H9 (cell line): ENCODE data around the gene TXLNG. TPM values are rescaled to one million over a fixed set of nuclear protein-coding genes. Genes with fewer than 3 reads are reported as not detected.
A peak's percentile ranks its signal among the peaks of the same experiment; 100 is the strongest.

Source experiments
- DNase-seq: peaks from one replicate; pipeline ENCODE4 v3.0.0-alpha.2; 2017
- H2AFZ ChIP-seq: one replicate; pipeline ENCODE4 v1.6.1; 2013; ENCODE audit warnings: mild to moderate bottlenecking, low read length, control low read depth, moderate library complexity
- H2AK5ac ChIP-seq: 2 replicates; pipeline ENCODE4 v1.6.1; 2013; ENCODE audit warnings: low read length, control low read depth, mixed read lengths; ENCODE audit not compliant: insufficient read length
- H2BK120ac ChIP-seq: one replicate; pipeline ENCODE4 v1.6.1; 2013; ENCODE audit warnings: low read depth, mild to moderate bottlenecking, low read length, control low read depth, inconsistent platforms; ENCODE audit not compliant: poor library complexity, severe bottlenecking
- H2BK12ac ChIP-seq: 2 replicates; pipeline ENCODE4 v1.6.1; 2013; ENCODE audit warnings: low read length, control low read depth, mixed read lengths, low read depth; ENCODE audit not compliant: insufficient read length
- H2BK15ac ChIP-seq: 2 replicates; pipeline ENCODE4 v1.6.1; 2013; ENCODE audit warnings: low read depth, low read length, control low read depth
- H2BK20ac ChIP-seq: one replicate; pipeline ENCODE4 v1.6.1; 2013; ENCODE audit warnings: low read depth, mild to moderate bottlenecking, low read length, control low read depth, inconsistent platforms; ENCODE audit not compliant: poor library complexity, severe bottlenecking
- H2BK5ac ChIP-seq: 2 replicates; pipeline ENCODE4 v1.6.1; 2013; ENCODE audit warnings: low read length, control low read depth, mixed read lengths; ENCODE audit not compliant: insufficient read length
- H3K14ac ChIP-seq: 2 replicates; pipeline ENCODE4 v1.6.1; 2013; ENCODE audit warnings: low read length, control low read depth; ENCODE audit not compliant: insufficient read depth
- H3K18ac ChIP-seq: 2 replicates; pipeline ENCODE4 v1.6.1; 2013; ENCODE audit warnings: low read depth, mild to moderate bottlenecking, mixed read lengths, low read length, control low read depth; ENCODE audit not compliant: insufficient read length
- H3K23ac ChIP-seq: 2 replicates; pipeline ENCODE4 v1.6.1; 2013; ENCODE audit warnings: low read length, control low read depth, mixed read lengths, low read depth; ENCODE audit not compliant: insufficient read length
- H3K23me2 ChIP-seq: 2 replicates; pipeline ENCODE4 v1.6.1; 2013; ENCODE audit warnings: low read depth, mild to moderate bottlenecking, mixed read lengths, low read length, control low read depth; ENCODE audit not compliant: insufficient read length, poor library complexity, severe bottlenecking
- H3K27ac ChIP-seq: 2 replicates; pipeline ENCODE4 v1.5.1; 2013; ENCODE audit warnings: low read length, control low read depth, mixed read lengths, low read depth; ENCODE audit not compliant: insufficient read length
- H3K27me3 ChIP-seq: 2 replicates; pipeline ENCODE4 v1.6.1; 2013; ENCODE audit warnings: low read length, control low read depth, inconsistent platforms; ENCODE audit not compliant: insufficient read depth
- H3K4ac ChIP-seq: 2 replicates; pipeline ENCODE4 v1.6.1; 2013; ENCODE audit warnings: low read depth, mild to moderate bottlenecking, control low read depth, inconsistent platforms, low read length, moderate library complexity
- H3K4me1 ChIP-seq: 2 replicates; pipeline ENCODE4 v1.6.1; 2013; ENCODE audit warnings: low read length, control low read depth, inconsistent platforms; ENCODE audit not compliant: insufficient read depth
- H3K4me2 ChIP-seq: 2 replicates; pipeline ENCODE4 v1.6.1; 2013; ENCODE audit warnings: low read length, control low read depth, mixed read lengths; ENCODE audit not compliant: insufficient read length, insufficient read depth
- H3K56ac ChIP-seq: 2 replicates; pipeline ENCODE4 v1.6.1; 2013; ENCODE audit warnings: low read depth, mild to moderate bottlenecking, mixed read lengths, low read length, control low read depth; ENCODE audit not compliant: insufficient read length
- H3K79me1 ChIP-seq: 2 replicates; pipeline ENCODE4 v1.6.1; 2013; ENCODE audit warnings: low read depth, mild to moderate bottlenecking, moderate library complexity, low read length, control low read depth, inconsistent platforms; ENCODE audit not compliant: insufficient read depth, poor library complexity, severe bottlenecking
- H3K79me2 ChIP-seq: 2 replicates; pipeline ENCODE4 v1.6.1; 2013; ENCODE audit warnings: low read length, control low read depth, inconsistent platforms; ENCODE audit not compliant: insufficient read depth
- H3K9ac ChIP-seq: 2 replicates; pipeline ENCODE4 v1.6.1; 2013; ENCODE audit warnings: low read length, control low read depth, mixed read lengths; ENCODE audit not compliant: insufficient read length; ENCODE audit errors: extremely low read depth
- H3K9me3 ChIP-seq: one replicate; pipeline ENCODE4 v1.6.1; 2013; ENCODE audit warnings: low read depth, low read length, inconsistent platforms; ENCODE audit not compliant: control insufficient read depth
- H3T11ph ChIP-seq: one replicate; pipeline ENCODE4 v1.6.1; 2013; ENCODE audit warnings: mild to moderate bottlenecking, low read length, control low read depth, inconsistent platforms
- H4K20me1 ChIP-seq: one replicate; pipeline ENCODE4 v1.6.1; 2013; ENCODE audit not compliant: control insufficient read depth, insufficient read length, insufficient read depth
- H4K5ac ChIP-seq: 2 replicates; pipeline ENCODE4 v1.6.1; 2013; ENCODE audit warnings: low read depth, mild to moderate bottlenecking, mixed read lengths, low read length, control low read depth; ENCODE audit not compliant: insufficient read length
- H4K8ac ChIP-seq: replicated peaks from 2 replicates; pipeline ENCODE4 v1.6.1; 2013; ENCODE audit warnings: low read length, control low read depth, mixed read lengths, low read depth; ENCODE audit not compliant: insufficient read length
- H4K91ac ChIP-seq: 2 replicates; pipeline ENCODE4 v1.6.1; 2013; ENCODE audit warnings: low read depth, mild to moderate bottlenecking, moderate library complexity, mixed read lengths, low read length, control low read depth; ENCODE audit not compliant: insufficient read length
- H3K27ac Mint-ChIP-seq, 3 experiments: 2 replicates in 2 of 3; 3 replicates in 1 of 3; pipeline ENCODE4 v1.8.0; 2020 to 2021; ENCODE audit warnings: mixed read lengths in 3 of 3, mild to moderate bottlenecking in 1 of 3, moderate library complexity in 1 of 3
- H3K27me3 Mint-ChIP-seq: 2 replicates; pipeline ENCODE4 v1.8.0; 2021; ENCODE audit warnings: low read depth, mild to moderate bottlenecking, moderate library complexity, mixed read lengths
- H3K36me3 Mint-ChIP-seq, 3 experiments: 2 replicates in 2 of 3; 3 replicates in 1 of 3; pipeline ENCODE4 v1.8.0; 2020 to 2021; ENCODE audit warnings: low read depth in 3 of 3, mixed read lengths in 3 of 3; ENCODE audit not compliant: insufficient read depth in 1 of 3
- H3K4me1 Mint-ChIP-seq, 2 experiments: 2 replicates each; pipeline ENCODE4 v1.8.0; 2020; ENCODE audit warnings: mixed read lengths in 2 of 2
- H3K4me3 Mint-ChIP-seq, 2 experiments: 2 replicates in 1 of 2; 3 replicates in 1 of 2; pipeline ENCODE4 v1.8.0; 2020 to 2021; ENCODE audit warnings: mild to moderate bottlenecking in 2 of 2, mixed read lengths in 2 of 2, moderate library complexity in 1 of 2
- H3K9me3 Mint-ChIP-seq, 2 experiments: 2 replicates in 1 of 2; 3 replicates in 1 of 2; pipeline ENCODE4 v1.8.0; 2020; ENCODE audit warnings: mild to moderate bottlenecking in 2 of 2, mixed read lengths in 2 of 2, moderate library complexity in 1 of 2
- CTCF ChIP-seq: fragments of 200-600 bp; sonication (generic); conservative IDR thresholded peaks from 3 replicates; pipeline ENCODE4 v1.8.0; 2021; ENCODE audit warnings: antibody characterized with exemption, mild to moderate bottlenecking
- WGBS: extraction: QIAGEN DNeasy Blood & Tissue Kit; methylation state at CpG from one replicate; pipeline ENCODE4 v1.1.7; 2013; ENCODE audit warnings: missing lambda C conversion rate, low lambda C conversion rate, mixed read lengths; ENCODE audit not compliant: insufficient read length; ENCODE audit errors: extremely low coverage; 5-methylcytosine and 5-hydroxymethylcytosine counted together
- total RNA-seq: library from RNA; stranded (reverse); gene quantifications from 2 replicates; pipeline ENCODE4 v1.2.1, GENCODE V29; 2021

TXLNG gene
- total RNA-seq, 1 experiment from 2014 or later: 90.7 TPM

GRCh38 chrX:16745659-16746058, 40.6 kb upstream of the TXLNG start:
- no peak overlapping the region for H3K4me3 Mint-ChIP-seq

More at GRCh38 chrX:16745659-16746058, 40.6 kb upstream of the TXLNG start:
- no peak overlapping the region for H2BK5ac ChIP-seq
- no peak overlapping the region for H2BK20ac ChIP-seq
- no peaks in the 10 kb centered on the region for H3K23me2 ChIP-seq
- no peak overlapping the region for H4K5ac ChIP-seq
- no peaks in the 10 kb centered on the region for H3K4me1 ChIP-seq
- no peak overlapping the region for H3K4ac ChIP-seq
- H4K91ac ChIP-seq: no peak overlapping the region
- no peaks in the 10 kb centered on the region for H3K79me1 ChIP-seq
- Mint-ChIP-seq H3K4me1 (no peaks in the 10 kb centered on the region), H3K9me3 (no peaks in the 10 kb centered on the region), H3K36me3 (peaks cover 54 to 93% (median 84%) of the 10 kb centered on the region in 3 experiments; a peak in 6 of 7 replicates), H3K27ac (peak overlapping the region in 1 of 3 experiments; percentile 18; a peak in 2 of 7 replicates), H3K27me3 (no peaks in the 10 kb centered on the region)
- no peak overlapping the region for H4K8ac ChIP-seq
- no peaks in the 10 kb centered on the region for H3K79me2 ChIP-seq
- H3K27ac ChIP-seq: no peak overlapping the region
- H3K27me3 ChIP-seq: no peaks in the 10 kb centered on the region
- no peak overlapping the region for H3K23ac ChIP-seq
- H4K20me1 ChIP-seq: no peaks in the 10 kb centered on the region
- no peak overlapping the region for H3K9ac ChIP-seq
- no peaks in the 10 kb centered on the region for H3K9me3 ChIP-seq
- no peak overlapping the region for H3T11ph ChIP-seq
- WGBS: no CpG with 5 or more reads among the region's 5 CpGs
- no peak overlapping the region for H2BK15ac ChIP-seq
- H2AFZ ChIP-seq: no peak overlapping the region
- H3K18ac ChIP-seq: no peak overlapping the region
- H2BK120ac ChIP-seq: no peak overlapping the region
- H2AK5ac ChIP-seq: no peak overlapping the region
- DNase-seq: no peak
- H3K4me2 ChIP-seq: no peak overlapping the region
- no peak for TF ChIP-seq CTCF
- no peak overlapping the region for H3K14ac ChIP-seq
- H2BK12ac ChIP-seq: no peak overlapping the region
- no peak overlapping the region for H3K56ac ChIP-seq
